Measurements from ENCODE around the gene AGTR2. TPM values are rescaled to one million over a fixed set of nuclear protein-coding genes. Genes with fewer than 3 reads are reported as not detected.
"Not testable (repeated sequence)": the region's sequence is repeated elsewhere in the genome, so short reads cannot be mapped to it uniquely, and the experiment has no call there.

Gene AGTR2, protein sequence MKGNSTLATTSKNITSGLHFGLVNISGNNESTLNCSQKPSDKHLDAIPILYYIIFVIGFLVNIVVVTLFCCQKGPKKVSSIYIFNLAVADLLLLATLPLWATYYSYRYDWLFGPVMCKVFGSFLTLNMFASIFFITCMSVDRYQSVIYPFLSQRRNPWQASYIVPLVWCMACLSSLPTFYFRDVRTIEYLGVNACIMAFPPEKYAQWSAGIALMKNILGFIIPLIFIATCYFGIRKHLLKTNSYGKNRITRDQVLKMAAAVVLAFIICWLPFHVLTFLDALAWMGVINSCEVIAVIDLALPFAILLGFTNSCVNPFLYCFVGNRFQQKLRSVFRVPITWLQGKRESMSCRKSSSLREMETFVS
- not detected in 2 replicates for total RNA-seq (2014; rRNA removed)
- Bru-seq, nascent RNA: not detected
- BruChase-seq, experiment 1, labeled RNA remaining after a 6-hour chase: not detected
- not detected for BruChase-seq, experiment 2, labeled RNA remaining after a 2-hour chase
- long read RNA-seq: 0 reads

DNA sequence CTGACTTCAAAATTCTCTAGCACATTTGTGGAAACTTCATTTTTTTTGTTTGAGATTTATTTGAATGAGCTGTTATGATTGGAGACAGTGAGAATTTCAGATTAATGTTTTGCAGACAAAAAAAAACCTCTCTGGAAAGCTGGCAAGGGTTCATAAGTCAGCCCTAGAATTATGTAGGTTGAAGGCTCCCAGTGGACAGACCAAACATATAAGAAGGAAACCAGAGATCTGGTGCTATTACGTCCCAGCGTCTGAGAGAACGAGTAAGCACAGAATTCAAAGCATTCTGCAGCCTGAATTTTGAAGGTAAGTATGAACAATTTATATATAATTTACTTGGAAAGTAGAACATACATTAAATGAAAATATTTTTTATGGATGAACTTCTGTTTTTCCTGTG, at the start of gene AGTR2:
AGTR2 (plus strand) TSS at position 234 of the 400 bp plus-strand sequence. CDS start 1,537 bp downstream, outside the sequence.
- ChIA-PET POLR2A (ENCODE audit: unreplicated experiment) (no interaction called here), CTCF (no interaction called here)
- H3F3A ChIP-seq (ENCODE audit: low read length, unreplicated experiment): no peaks in the 10 kb centered on the region

DNA sequence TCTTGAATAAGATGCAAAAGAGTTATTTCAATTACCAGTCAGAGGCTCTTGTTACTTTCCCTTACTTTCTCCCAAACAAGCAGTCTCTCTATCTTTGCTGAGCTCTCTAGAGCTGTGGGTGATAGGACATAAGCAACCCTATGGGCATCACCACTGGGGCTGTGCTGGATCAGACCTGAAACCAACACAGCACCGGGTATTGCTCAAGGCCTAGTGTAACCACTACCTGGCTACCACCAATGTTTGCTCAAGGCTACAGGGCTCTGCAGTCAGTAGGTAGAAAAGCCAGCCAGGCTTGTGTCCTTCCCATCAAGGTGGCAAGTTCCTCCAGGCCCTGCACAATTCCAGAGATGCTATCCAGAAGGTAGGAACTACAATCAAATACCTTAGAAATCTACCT, 35.3 kb upstream of the AGTR2 start:
- H3K27me3 ChIP-seq (ENCODE audit: low read length): no peaks in the 10 kb centered on the region
- H3F3A ChIP-seq (ENCODE audit: low read length, unreplicated experiment): no peaks in the 10 kb centered on the region
- H4K20me1 ChIP-seq (ENCODE audit: low read length): no peaks in the 10 kb centered on the region
- no peak overlapping the region for H3K9ac ChIP-seq (ENCODE audit: low read length)
- H3K36me3 ChIP-seq (ENCODE audit: low read depth, low read length): no peaks in the 10 kb centered on the region
- no peak overlapping the region for H3K4me2 ChIP-seq (ENCODE audit: low read length)
- no peak overlapping the region for H3K4me3 ChIP-seq (ENCODE audit: low read length)
- no peaks in the 10 kb centered on the region for H3K9me2 ChIP-seq (replicated peaks; ENCODE audit: low read length)
- intact Hi-C loops (cut with micrococcal nuclease): no loop called here
- no peaks in the 10 kb centered on the region for H3K9me3 ChIP-seq (ENCODE audit: low read length)
- no peak overlapping the region for H3K27ac ChIP-seq (ENCODE audit: low read length)
- BruUV-seq (replicated peaks): no TSS peak
- H2AFZ ChIP-seq (ENCODE audit: low read length): no peak overlapping the region
- POLR2A ChIA-PET (ENCODE audit: unreplicated experiment): no interaction called here
- TF ChIP-seq, protein P1, sequence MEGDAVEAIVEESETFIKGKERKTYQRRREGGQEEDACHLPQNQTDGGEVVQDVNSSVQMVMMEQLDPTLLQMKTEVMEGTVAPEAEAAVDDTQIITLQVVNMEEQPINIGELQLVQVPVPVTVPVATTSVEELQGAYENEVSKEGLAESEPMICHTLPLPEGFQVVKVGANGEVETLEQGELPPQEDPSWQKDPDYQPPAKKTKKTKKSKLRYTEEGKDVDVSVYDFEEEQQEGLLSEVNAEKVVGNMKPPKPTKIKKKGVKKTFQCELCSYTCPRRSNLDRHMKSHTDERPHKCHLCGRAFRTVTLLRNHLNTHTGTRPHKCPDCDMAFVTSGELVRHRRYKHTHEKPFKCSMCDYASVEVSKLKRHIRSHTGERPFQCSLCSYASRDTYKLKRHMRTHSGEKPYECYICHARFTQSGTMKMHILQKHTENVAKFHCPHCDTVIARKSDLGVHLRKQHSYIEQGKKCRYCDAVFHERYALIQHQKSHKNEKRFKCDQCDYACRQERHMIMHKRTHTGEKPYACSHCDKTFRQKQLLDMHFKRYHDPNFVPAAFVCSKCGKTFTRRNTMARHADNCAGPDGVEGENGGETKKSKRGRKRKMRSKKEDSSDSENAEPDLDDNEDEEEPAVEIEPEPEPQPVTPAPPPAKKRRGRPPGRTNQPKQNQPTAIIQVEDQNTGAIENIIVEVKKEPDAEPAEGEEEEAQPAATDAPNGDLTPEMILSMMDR (conservative IDR thresholded peaks at IDR 0.05; ENCODE audit: low read depth, low read length): no peak
- no peak for TF ChIP-seq EZH2phosphoT487 (IDR thresholded peaks at IDR 0.05; ENCODE audit: borderline replicate concordance, low read length)
- TF ChIP-seq EZH2 (IDR thresholded peaks at IDR 0.05; ENCODE audit: low read length, unreplicated experiment): no peak
- DNase-seq (no peak), ATAC-seq (no peak)
- CTCF ChIA-PET: no interaction called here
- H3K79me2 ChIP-seq (ENCODE audit: low read length): no peaks in the 10 kb centered on the region
- H3K4me1 ChIP-seq (ENCODE audit: insufficient read depth, low read length): no peaks in the 10 kb centered on the region

More for the DNA sequence above, at the start of gene AGTR2:
- Histone ChIP-seq H2AFZ (ENCODE audit: low read length) (no peak within 1 kb of the TSS), H3K9ac (ENCODE audit: low read length) (no peak within 1 kb of the TSS), H3K9me3 (ENCODE audit: low read length) (no peaks in the 10 kb centered on the region), H3K27ac (ENCODE audit: low read length) (no peak within 1 kb of the TSS), H3K27me3 (ENCODE audit: low read length) (no peaks in the 10 kb centered on the region), H3K4me3 (ENCODE audit: low read length) (no peak within 1 kb of the TSS), H3K9me2 (replicated peaks; ENCODE audit: low read length) (no peaks in the 10 kb centered on the region), H3K36me3 (ENCODE audit: low read depth, low read length) (no peaks in the 10 kb centered on the region), H3K79me2 (ENCODE audit: low read length) (no peaks in the 10 kb centered on the region), H4K20me1 (ENCODE audit: low read length) (no peaks in the 10 kb centered on the region), H3K4me1 (ENCODE audit: insufficient read depth, low read length) (no peaks in the 10 kb centered on the region), H3K4me2 (ENCODE audit: low read length) (no peak within 1 kb of the TSS)
- intact Hi-C loops (cut with micrococcal nuclease): no loop called here
- no peak for ATAC-seq
- TF ChIP-seq EZH2phosphoT487 (IDR thresholded peaks at IDR 0.05; ENCODE audit: borderline replicate concordance, low read length) (no peak), EZH2 (IDR thresholded peaks at IDR 0.05; ENCODE audit: low read length, unreplicated experiment) (no peak)
- TF ChIP-seq, protein P1 (conservative IDR thresholded peaks at IDR 0.05; ENCODE audit: low read depth, low read length): no peak
- DNase-seq: no peak
- no TSS peak for BruUV-seq (replicated peaks)

DNA sequence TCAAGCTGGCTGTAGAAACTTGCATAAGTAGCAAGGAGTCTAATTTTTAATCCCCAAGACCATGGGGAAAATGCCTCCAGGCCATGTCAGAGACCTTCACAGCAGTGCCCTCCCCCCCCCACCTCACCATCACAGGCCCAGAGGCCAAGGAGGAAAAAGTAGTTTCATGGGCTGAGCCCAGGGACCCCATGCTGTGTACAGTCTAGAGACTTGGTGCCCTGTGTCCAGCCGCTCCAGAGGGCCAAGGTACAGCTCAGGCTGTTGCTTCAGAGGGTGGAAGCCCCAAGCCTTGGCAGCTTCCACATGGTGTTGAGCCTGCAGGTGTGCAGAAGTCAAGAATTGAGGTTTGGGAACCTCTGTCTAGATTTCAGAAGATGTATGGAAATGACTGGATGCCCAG, 29.3 kb upstream of the AGTR2 start:
- H4K20me1 ChIP-seq (ENCODE audit: low read length); H3K27ac ChIP-seq (ENCODE audit: low read length); intact Hi-C loops (cut with micrococcal nuclease); H3K36me3 ChIP-seq (ENCODE audit: low read depth, low read length); H3K9me3 ChIP-seq (ENCODE audit: low read length); H2AFZ ChIP-seq (ENCODE audit: low read length); BruUV-seq (replicated peaks); H3F3A ChIP-seq (ENCODE audit: low read length, unreplicated experiment); H3K4me3 ChIP-seq (ENCODE audit: low read length); ATAC-seq; H3K79me2 ChIP-seq (ENCODE audit: low read length); POLR2A ChIA-PET (ENCODE audit: unreplicated experiment); CTCF ChIA-PET; H3K9me2 ChIP-seq (replicated peaks; ENCODE audit: low read length); DNase-seq; H3K27me3 ChIP-seq (ENCODE audit: low read length); H3K9ac ChIP-seq (ENCODE audit: low read length); H3K4me1 ChIP-seq (ENCODE audit: insufficient read depth, low read length); H3K4me2 ChIP-seq (ENCODE audit: low read length): not testable (repeated sequence)

All from PC-3 (cell line).